ENCODE results near the gene CCDC152.

- TF ChIP-seq CTCF (IDR thresholded peaks at IDR 0.05) (peak in 1 of 7 experiments; percentile 2), POLR2A (IDR thresholded peaks at IDR 0.05) (peak; percentile 82 to 99 (median 98))
Measured at GRCh38 chr5:42811591-42812446, 55.2 kb downstream of the CCDC152 start, which contains the start of gene SELENOP.
